Measurements from ENCODE around the gene MSRB1.

- TF ChIP-seq CTCF (IDR thresholded peaks at IDR 0.05) (no peak), CREB1 (CRISPR knock-in tag; IDR thresholded peaks at IDR 0.05) (no peak), NFE2L1 (CRISPR knock-in tag; IDR thresholded peaks at IDR 0.05) (no peak), NR2C2 (CRISPR knock-in tag; IDR thresholded peaks at IDR 0.05) (no peak), ESRRA (CRISPR knock-in tag; IDR thresholded peaks at IDR 0.05; ENCODE audit: borderline replicate concordance) (no peak), ZNF138 (CRISPR knock-in tag; conservative IDR thresholded peaks at IDR 0.05) (no peak), HMGXB4 (CRISPR knock-in tag; IDR thresholded peaks at IDR 0.05) (no peak)
These were observed 12.7 kb downstream of the MSRB1 start for GRCh38 chr16:1930338-1930720.

Measured in WTC11 (cell line).